SW480 (cell line): ENCODE results near the gene SELENON.

Experiments
- DNase-seq: peaks from one replicate; pipeline ENCODE4 v3.0.0-alpha.2; 2016; ENCODE audit warnings: low spot score

The SELENON gene

DNA sequence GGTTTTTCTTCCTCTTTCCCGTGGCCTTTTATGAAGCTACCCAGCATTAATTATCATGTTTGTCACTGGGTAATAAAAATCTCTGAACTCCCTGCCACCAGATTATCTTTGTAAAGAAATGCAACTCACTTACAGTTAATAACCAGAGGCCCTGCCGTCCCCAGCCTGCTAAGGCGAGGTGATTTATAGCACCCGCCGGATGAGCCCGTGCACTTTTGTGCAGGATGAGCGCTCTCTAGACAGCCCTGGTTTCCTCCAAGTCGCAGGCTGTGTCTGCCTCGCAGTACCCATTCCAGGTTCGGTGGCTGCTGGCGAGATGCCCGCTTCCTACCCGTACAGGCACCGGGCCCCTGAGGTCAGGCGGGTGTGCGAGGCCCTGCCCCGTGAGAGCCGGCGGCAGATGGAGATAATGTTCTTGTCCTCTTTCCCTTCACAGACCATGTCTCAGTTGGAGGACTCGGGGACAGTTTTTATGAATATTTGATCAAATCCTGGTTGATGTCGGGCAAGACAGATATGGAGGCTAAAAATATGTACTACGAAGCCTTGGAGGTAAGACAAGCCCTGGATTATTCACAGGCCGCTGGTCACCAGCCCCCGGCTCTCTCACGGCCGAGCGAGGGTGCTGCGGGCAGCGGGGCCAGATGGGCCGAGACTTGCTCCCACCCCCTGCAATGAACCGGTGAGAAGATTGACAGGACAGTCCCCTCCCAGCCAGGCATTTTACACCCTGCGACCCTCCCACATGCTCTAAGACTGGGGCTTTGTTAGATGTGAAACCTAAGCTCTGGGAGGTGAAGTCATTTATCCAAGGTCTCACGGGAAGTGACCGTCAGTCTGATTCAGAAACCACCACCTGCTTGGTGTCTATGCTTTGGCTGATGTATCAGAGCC is 28.5 kb upstream of the SELENON start:
- DNase-seq: no peak

DNA sequence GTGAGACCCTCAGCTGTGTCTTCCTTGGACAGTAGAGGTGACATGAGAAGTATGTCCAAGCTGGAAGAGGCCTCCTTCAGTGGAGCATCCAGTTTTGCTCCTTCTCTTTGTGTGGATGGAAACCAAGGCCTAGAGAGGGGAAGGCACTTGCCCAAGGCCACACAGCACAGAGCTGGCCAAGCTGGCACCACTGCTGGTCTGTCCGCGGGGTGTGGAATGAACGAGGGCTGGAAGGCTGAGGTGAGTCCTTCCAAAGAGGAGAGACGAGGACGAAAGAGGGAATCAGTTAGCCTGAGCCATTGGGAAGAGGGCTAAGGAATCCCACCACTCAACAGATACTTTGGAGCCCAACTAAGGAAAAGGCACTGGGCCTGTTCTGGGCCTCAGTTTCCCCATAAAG is 27.8 kb upstream of the SELENON start:
- DNase-seq: no peak

DNA sequence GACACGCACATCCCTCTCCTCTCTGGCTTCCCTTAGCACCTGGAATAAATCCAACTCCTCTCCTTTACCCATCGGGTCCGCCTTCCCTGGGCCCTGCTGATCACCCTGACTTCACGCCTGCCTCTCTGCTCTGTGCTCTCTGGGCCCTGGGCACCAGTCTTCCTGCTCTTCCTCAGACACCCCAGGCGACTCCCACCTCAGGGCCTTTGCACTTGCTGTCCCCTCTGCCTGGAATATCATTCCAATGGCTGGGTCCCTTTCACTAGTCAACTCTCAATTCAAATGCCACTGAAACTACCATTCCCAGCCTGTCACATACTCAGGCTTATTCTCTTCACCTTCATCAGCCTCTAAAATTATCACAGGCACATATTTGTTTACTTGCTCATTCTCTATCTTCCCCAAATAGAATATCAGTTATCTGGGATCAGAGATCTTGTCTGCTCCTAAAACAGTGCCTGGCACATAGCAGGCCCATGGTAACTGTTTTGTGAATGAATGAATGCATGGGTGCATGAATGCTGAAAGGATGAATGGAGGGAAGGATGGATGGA is 27.2 kb upstream of the SELENON start:
- DNase-seq: no peak

DNA sequence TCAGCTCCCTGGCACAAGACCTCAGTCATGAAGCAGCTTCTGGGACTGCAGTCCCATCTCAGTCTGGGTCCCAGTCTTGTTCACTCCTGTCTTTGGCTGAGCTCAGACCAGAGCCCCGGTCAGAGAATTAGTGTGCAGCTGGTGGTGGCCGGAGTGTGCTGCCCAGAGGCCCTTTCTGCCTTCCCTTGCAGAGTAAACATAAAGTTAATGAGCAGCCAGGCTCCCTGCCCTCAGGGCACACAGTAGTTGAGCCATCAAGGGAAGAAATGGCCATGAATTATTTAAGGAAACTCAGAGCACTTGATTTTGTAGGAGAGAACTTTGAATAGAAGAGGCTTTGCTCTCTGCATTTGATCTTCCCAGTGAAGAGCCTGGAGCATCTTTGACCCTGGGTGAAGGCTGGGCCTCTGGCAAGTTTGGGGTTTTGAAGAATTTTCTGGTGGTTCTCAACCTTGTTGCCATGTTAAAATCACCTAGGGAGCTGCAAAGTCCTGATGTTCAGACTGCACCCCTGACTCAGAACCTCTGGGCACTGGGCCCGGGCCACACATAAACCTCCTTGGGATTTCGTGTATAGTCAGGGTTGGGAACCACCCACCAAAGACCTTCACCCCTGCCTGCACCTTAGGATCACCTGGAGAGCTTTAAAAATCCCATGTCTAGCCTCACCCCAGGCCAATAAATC is 26.4 kb upstream of the SELENON start:
- DNase-seq: no peak

DNA sequence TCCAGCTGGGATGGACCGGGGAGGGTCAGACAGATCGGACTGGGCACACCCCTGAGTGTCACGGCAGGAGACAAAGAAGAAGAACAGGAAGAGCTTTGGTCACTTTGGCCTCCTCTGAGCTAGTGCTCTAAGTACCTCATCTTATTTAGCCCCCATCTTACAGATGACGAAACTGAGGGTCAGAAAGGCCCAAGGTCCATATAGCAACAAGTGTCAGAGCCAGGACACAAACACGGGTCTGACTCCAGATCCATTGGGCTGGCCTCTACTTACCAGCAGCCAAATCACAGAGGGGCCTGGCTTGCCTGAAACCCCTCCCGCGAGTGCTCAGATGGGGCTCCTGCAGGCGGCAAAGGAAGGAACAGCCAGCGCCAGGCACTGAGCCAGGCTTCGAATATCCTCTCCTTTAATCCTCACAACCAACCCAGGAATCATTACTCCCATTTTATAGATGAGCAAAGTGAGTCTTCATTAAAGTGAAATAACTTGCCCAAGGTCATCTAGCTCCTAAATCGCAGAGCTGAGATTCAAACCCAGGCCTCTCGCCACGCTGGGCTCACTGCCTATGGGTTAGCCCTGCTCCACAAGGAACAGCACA is 25.7 kb upstream of the SELENON start:
- DNase-seq: no peak

DNA sequence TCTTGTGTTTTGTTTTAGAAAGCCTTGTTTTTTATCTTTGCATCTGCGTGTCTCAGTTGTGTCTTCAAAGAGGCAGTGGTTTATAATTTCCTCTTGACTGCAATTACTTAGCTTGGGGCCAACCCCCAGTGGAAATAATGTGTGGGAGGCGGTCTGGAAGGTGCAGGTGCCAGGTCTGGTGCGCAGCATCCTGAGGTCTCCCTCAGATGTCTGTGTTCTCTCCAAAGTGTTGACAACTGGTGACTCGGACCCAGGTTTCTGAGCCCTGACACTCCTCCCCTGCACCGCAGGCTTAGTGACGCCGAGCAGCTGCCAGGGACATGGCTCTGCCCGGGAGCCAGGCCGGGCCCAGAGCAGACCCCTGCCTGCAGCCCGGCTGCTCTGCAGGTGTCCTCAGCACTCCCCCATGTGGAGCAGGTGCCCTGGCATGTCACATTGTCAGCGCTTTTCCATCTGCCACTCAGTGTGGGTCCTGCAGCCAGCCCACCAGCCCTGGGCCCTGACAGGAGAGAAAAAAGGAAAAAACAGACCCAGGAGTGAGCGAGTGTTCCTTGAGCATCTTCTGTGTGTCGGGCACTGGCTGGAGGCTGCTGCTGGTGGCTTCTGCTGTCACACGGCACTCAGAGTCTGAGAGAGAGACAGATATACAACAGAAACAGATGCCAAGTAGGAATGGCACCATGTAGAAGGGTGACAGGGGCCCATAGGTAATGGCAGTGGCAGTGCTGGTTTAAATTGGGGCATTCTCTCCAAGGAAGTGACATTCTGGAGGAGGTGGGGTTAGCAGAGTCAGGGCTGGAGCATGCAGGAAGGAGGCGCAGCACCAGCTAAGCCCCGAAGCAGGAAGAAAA is 24.8 kb upstream of the SELENON start:
- DNase-seq: no peak

DNA sequence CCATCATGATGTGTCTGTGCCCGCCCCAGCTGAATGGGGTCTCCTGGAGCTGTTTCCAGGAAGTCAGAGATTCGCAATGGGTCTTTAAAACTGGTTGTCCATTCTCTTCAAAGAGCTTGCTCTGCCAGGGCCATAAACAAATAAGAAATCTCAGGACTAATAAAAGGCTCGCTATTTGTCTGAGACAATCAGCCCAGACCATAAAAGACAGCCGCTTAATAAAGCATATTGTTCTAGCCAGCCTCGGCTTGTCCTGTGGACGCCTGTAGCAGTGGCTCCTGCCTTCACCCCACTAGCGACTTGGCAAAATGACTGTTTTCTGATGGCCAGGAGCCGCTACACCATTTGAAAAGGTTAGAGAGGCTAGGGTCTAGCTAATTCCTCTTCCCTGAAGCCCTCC is 20.6 kb upstream of the SELENON start:
- no peak for DNase-seq

DNA sequence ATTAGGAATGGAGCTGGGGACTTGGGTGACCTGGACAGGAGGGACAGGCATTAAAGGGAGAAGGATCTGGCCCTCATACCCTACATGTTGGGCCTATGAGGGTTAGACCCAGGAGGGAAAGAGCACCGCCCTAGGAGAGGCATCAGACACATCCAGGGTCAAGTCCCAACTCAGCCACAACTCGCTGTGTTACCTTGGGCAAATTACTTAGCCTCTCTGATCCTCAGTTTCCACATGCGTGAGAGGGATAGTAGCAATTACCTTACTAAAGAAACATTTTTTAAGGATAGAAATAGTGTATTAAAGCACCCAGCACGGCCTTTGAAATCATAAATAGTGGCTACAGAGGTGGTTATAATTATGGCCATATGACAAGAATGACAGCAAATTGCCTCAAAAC is 20.1 kb upstream of the SELENON start:
- DNase-seq: no peak

DNA sequence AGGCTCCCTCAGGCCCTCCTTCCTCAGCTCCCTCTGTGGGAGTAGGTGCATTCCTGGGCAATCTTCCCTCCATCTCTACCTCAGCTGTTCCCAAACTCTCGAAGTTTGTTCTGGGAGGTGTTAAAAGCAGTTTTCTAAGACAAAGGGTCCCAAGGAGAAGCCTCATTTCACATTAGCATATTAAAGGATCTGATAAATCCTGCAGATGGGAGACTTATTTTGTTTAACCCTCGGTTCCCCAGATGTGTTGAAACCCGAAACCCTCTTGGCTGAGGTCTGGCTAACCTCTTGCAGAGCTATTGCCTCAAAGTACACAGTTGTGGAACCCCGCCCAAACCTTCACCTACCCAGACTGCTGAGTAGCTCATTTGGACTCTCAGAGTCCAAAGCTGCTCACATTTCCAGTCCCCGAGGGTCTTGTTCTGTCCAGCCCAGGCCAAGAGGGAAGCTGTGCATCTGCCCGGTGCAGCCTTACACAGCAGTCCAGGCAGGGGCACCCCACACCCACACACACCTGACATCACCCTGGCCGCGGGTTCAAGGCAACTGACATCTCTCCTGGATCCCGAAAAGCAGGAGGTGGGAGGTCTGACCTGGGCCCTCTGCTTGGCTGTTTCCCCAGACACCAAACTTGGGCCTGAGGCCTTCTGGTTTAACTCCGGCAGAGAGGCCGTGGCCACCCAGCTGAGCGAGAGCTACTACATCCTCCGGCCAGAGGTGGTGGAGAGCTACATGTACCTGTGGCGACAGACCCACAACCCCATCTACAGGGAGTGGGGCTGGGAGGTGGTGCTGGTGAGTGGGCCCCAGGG is 19.5 kb upstream of the SELENON start:
- no peak for DNase-seq

DNA sequence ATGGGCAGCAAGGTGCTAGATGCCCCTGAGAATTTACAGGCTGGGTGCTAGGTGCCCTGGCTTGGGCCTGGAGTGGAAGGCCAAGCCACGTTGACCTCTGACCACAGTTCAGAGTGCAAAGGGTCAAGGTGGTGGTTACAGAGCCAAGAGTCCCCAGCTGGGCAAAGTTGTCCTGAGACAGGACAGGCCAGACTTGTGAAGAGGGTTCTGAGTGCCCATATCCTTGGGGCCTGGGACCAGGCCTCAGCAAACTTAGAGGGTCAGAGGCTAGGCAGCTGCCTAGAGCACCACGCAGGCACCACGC is 18.9 kb upstream of the SELENON start:
- DNase-seq: no peak

DNA sequence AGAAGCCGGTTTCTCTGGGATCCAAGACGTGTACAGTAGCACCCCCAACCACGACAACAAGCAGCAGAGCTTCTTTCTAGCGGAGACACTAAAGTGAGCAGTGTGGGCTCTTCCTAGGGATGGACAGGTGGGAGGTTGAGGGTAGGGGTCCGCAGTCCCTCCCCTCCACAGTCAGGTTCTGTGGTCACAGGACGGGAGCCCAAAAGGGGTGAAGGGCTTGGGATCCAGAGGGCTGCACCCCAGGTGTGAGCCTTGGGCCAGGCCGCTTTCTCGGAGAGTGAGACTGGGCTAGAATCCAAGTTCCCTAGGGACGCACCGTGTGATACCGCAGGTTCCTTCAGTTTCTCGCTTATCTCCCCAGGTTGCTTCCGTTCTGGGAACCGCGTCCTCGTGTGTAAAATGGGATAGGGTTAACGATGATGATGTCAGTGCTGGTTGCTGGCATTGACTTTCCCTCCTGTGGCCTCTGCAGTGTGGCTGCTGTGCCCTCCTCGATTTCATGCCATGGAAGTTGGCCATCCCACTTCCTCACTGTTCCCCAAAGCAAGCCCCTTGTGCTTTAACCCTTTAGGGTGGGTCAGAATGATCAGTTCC is 17.3 kb upstream of the SELENON start:
- no peak for DNase-seq

DNA sequence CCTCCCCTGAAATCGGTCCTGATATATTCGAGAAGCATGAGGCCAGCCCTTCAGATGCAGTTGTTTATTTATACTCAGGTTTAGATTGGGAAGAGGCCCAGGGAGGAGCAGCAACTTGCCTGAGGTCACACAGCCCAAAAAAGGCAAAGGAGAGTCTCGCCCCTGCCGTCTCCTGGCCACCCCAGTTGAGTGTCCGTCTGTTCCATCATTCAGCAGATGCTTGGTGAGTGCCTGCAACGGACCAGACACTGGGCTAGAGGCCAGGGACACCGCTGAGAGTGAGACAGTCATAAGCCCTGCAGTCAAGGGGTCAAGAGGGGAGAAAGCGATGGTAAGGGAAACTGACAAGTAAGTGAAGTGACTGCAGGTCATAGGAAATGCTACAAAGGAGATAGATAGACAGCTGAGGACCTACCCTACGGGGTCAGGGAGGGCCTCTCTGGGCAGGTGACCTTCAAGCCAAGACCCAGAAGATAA is 15.4 kb upstream of the SELENON start:
- DNase-seq: no peak

DNA sequence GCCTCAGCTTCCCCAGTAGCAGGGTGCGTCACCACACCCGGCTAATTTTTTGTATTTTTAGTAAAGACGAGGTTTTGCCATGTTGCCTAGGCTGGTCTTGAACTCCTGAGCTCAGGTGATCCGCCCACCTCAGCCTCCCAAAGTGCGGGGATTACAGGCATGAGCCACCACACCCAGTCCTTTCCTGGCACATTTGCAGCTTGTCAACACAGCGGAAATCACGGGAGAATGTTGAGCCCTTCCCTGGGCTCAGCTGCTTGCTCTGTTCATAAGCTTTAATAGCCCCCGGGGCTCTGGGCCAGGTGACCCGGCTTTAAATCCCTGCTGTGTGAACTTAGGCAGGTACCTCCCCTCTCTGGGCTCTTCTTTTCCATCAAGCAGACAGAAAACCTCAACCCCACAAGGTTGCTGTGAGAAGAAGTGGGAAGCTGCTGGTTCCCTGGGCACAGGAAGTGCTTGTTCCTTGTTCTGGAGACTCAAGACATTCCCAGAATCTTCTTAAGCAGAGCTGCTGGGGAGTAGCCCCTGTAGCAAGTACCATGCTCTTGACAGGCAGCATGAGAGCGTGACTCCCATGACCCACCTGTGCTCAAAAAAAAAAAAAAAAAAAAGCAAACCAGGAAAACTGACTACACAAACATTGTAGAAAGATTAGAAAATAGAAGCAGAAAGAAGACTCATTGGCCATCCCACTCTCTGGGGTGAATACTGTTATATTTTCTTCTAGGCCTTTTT is 14.5 kb upstream of the SELENON start:
- no peak for DNase-seq

DNA sequence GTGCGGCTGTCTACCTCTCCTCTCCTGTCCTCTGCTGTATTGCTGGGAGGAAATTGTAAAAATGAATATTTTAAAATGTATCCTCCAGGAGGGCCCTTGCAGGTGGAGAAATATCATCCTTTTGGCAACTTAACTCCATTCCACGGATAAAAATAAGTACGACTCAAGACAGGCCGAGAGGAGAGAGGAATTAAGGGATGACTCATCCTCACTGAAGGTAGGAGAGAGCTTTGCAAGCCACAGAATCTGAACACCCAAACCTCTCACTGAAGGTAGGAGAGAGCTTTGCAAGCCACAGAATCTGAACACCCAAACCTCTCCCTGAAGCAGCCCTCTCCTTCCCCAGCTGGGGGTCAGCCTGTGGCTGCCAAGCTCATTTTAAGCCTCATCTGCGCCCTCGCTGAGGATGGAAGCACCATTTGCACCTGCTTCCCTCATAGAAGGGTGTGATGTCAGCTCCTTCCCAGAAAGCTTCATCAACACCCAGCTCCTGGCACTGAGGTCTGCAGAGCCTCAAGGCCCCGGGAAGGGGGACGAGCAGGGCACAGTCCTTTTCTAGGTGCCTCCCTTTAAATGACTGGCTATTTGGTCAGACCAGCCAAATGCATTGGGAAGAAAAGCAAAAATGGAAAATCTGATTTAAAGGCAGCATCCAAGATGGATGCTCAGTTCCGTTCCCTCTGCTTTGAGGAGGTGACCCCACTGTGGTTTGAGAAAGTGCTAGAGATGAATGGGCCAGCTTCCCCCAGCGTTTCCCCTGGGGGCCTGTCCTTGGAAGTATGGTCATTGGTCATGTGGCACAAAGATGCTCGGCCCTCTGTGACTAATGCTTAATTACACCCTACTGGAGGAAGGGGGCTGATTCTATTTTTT is 12.9 kb upstream of the SELENON start:
- DNase-seq: no peak

DNA sequence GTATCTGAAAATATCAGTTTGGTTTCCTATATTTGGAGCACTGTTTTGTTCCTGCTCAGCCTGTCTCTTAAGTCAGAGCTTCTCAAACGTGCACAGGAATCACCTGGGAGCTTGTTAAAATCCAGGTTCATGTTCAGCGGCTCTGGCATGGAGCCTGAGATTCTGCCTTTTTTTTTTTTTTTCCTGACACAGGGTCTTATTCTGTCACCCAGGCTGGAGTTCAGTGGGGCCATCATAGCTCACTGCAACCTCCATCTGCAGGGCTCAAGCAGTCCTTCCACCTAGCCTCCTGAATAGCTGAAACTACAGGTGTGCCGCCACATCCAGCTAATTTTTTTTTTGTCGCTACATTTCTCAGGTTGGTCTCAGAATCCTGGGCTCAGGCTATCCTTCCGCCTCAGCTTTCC is 12.2 kb upstream of the SELENON start:
- no peak for DNase-seq

DNA sequence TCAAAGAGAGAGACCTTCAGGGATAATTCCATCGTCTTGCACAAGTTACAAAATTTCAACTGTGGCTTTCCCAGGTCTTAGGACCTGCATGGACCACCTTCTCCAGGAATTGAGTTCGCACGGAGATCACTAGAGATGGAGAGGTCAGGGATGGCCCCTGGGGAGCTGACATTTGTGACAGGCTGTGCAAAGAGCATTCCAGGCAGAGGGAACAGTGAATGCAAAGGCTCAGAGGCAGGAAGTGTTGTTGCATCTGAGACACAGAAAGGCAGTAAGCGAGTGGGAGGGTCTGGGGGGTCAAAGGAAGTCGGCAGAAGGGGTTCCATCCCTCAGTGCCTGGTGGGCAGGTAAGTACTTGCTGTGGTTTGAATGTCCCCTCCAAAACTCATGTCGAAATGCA is 9.5 kb upstream of the SELENON start:
- no peak for DNase-seq

DNA sequence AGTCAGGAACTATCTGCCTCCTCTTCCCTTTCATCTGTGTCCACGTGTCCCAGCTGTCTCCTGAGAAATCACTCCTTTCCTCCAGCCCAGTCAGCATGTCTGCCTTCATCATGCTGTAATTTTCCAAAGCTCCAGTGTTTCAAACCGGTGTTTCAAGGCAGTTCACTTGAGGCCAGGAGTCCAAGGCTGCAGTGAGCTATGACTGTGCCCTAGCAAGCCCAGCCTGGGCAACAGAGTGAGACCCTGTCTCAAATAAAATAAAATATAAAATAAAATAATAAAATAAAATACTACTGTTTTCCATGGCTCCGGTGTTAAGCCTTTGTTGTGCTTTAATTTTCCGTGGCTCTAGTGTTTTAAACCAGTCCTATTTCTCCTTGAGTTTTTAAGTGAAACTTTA is 7.9 kb upstream of the SELENON start:
- no peak for DNase-seq

DNA sequence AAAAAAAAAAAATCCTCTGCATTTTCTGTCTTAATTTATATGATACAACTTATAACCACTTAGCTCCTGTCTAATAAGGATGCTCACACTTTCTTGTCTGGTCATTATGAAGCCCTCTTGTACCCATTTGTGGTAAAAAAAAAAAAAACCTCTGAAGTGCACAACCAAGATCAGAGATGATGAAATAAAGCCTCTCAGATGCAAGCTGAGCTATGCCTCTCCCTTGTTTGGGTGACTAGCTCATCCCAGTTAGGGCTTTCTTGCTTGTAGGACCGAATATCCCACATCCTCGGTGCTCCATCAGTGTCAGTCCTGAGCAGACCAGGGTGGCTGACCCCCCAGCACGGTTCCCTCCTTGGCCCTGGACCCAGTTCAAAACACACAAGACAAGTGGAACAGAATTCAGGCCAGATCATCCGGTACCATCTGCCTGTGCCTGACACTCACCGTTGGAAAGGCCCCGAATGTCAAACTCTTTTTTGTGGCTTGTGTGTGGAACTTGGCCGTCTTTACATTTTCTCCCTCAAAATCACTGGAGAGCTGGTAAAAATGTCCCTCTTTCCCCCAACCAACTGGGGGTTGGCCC is 6.3 kb upstream of the SELENON start:
- DNase-seq: no peak

DNA sequence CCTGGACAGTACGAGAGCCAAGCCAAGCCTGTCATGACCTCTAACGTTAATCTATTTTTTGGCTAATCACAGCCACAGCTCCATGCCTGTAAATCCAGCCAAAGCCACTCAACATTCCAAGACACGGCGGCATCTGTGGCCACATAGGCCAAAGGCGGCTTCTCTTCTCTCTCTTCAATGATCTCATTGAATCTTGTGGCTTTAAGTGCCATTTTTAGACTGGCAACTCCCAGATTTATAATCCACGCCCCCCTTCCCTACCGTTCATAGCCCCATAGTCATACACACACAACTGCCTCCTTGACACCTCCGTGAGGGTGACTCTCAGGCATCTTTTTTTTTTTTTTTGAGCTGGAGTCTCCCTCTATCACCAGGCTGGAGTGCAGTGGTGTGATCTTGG is 5.7 kb upstream of the SELENON start:
- DNase-seq: no peak
